ENCODE results near the gene CMTM8. TPM values are rescaled to one million over a fixed set of nuclear protein-coding genes. Genes with fewer than 3 reads are reported as not detected.
A peak's percentile ranks its signal among the peaks of the same experiment; 100 is the strongest.

Gene CMTM8
- total RNA-seq, 5 donors from 2014 or later (not counting 1 experiment from before 2014, with no cell fraction given): 5.2 to 12.2 (median 10.3) TPM

DNA sequence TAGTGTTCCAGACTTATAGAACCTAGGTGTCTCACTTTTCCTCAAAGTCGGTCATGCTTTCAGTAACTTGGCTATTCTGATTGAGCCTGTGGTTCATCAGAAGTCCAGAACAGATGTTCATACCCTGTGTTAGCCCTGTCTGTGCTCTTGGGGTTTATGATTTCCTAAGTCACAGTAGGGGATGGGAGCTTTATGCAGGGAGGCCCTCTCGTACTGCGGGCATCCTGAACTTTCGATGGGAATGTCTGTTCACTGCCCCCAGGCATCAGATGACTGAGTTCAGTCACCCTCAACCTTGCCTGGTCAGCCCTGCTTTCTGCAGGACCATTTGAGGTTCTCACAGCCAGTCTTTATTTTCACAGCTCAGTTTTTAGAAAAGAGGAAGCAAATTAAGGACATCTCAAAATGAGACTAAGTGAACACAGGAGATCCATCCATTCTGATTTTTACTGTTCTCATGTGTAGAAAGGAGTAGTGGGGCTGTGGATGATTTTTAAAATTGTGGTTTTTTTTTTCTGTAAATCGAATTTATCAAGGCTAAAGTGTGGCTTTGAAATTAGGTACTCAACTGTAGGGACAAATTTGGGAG is 71.3 kb downstream of the CMTM8 start:
- CTCF ChIA-PET: interaction anchor here in 1 of 2 donors (0.6 kb wide), 1 partner anchor 311 kb away, joined by 3 read pairs; no protein-coding TSS in a partner anchor
- Mint-ChIP-seq H3K4me1 (peaks cover 50 to 60% (median 58%) of the 10 kb centered on the region in 3 donors), H3K27ac (peak overlapping the region in 1 of 2 donors; percentile 11), H3K27me3 (no peaks in the 10 kb centered on the region), H3K4me3 (no peak overlapping the region), H3K9me3 (peaks cover 0 to 4% (median 0%) of the 10 kb centered on the region in 3 donors), H3K36me3 (peaks cover 4% of the 10 kb centered on the region)
- DNase-seq (no peak), ATAC-seq (replicated peaks in 1 of 4) (no peak)
- Histone ChIP-seq H3K36me3 (ENCODE audit: control insufficient read depth in 2 of 2, extremely low read depth in 1 of 2, insufficient read depth in 1 of 2, low read length in 1 of 2) (no peaks in the 10 kb centered on the region), H3K4me1 (ENCODE audit: control insufficient read depth in 1 of 2, extremely low read depth in 1 of 2, insufficient read depth in 2 of 2, low read length in 2 of 2) (peaks cover 3 to 22% of the 10 kb centered on the region in 2 experiments), H3K9me3 (no peaks in the 10 kb centered on the region), H3K27ac (ENCODE audit: low read length) (no peak overlapping the region), H3K27me3 (replicated peaks in 1 of 2; ENCODE audit: control insufficient read depth in 2 of 2, extremely low read depth in 1 of 2, insufficient read depth in 2 of 2, low read length in 1 of 2) (no peaks in the 10 kb centered on the region), H3K4me3 (ENCODE audit: control insufficient read depth in 1 of 2, extremely low read depth in 1 of 2, low read length in 1 of 2) (no peak overlapping the region)
- 84% methylated on average over 5 of the region's 5 CpGs for WGBS (ENCODE audit: insufficient coverage)
- POLR2A ChIA-PET: interaction anchor here in 1 of 2 donors (0.5 to 0.7 kb wide), 3 partner anchors 14 to 675 kb away, joined by 3 to 10 read pairs (median 3); no protein-coding TSS in a partner anchor

DNA sequence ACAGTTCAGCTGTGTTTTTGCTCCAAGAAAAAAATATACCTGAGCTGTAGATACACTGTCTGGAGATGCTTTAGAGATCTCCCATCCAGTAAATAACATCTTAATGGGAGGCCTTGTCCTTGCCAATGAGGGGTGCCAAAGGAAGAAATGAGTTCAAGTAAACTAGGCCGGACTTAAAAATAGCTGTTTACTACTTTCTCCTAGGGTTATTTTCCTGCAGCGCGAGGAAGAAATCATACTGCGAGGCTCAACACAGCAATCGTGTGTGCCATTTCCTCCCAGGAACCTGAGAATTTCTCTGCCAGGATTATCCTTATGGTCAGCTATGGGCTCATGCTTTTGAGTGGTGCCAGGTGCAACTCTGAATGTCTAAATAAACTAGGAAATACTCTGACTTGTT is 71.9 kb downstream of the CMTM8 start:
- Histone ChIP-seq H3K36me3 (ENCODE audit: control insufficient read depth in 2 of 2, extremely low read depth in 1 of 2, insufficient read depth in 1 of 2, low read length in 1 of 2) (no peaks in the 10 kb centered on the region), H3K4me3 (ENCODE audit: control insufficient read depth in 1 of 2, extremely low read depth in 1 of 2, low read length in 1 of 2) (no peak overlapping the region), H3K27ac (ENCODE audit: low read length) (no peak overlapping the region), H3K9me3 (no peaks in the 10 kb centered on the region), H3K4me1 (ENCODE audit: control insufficient read depth in 1 of 2, extremely low read depth in 1 of 2, insufficient read depth in 2 of 2, low read length in 2 of 2) (peaks cover 3 to 22% of the 10 kb centered on the region in 2 experiments), H3K27me3 (replicated peaks in 1 of 2; ENCODE audit: control insufficient read depth in 2 of 2, extremely low read depth in 1 of 2, insufficient read depth in 2 of 2, low read length in 1 of 2) (no peaks in the 10 kb centered on the region)
- no peak for ATAC-seq (replicated peaks in 1 of 4)
- H3K4me1 Mint-ChIP-seq: peaks cover 44 to 55% (median 52%) of the 10 kb centered on the region in 3 donors
- peaks cover 0 to 4% (median 0%) of the 10 kb centered on the region in 3 donors for H3K9me3 Mint-ChIP-seq
- DNase-seq: no peak
- H3K4me3 Mint-ChIP-seq: no peak overlapping the region
- WGBS (ENCODE audit: insufficient coverage): 100% methylated on average over 1 of the region's 5 CpGs
- CTCF ChIA-PET: interaction anchor here in 1 of 2 donors (0.6 kb wide), 1 partner anchor 311 kb away, joined by 3 read pairs; no protein-coding TSS in a partner anchor
- POLR2A ChIA-PET: interaction anchor here in 1 of 2 donors (0.5 to 0.7 kb wide), 2 partner anchors 13 to 675 kb away, joined by 3 read pairs; no protein-coding TSS in a partner anchor
- H3K27ac Mint-ChIP-seq: no peak overlapping the region
- H3K36me3 Mint-ChIP-seq: peaks cover 4% of the 10 kb centered on the region
- no peaks in the 10 kb centered on the region for H3K27me3 Mint-ChIP-seq

DNA sequence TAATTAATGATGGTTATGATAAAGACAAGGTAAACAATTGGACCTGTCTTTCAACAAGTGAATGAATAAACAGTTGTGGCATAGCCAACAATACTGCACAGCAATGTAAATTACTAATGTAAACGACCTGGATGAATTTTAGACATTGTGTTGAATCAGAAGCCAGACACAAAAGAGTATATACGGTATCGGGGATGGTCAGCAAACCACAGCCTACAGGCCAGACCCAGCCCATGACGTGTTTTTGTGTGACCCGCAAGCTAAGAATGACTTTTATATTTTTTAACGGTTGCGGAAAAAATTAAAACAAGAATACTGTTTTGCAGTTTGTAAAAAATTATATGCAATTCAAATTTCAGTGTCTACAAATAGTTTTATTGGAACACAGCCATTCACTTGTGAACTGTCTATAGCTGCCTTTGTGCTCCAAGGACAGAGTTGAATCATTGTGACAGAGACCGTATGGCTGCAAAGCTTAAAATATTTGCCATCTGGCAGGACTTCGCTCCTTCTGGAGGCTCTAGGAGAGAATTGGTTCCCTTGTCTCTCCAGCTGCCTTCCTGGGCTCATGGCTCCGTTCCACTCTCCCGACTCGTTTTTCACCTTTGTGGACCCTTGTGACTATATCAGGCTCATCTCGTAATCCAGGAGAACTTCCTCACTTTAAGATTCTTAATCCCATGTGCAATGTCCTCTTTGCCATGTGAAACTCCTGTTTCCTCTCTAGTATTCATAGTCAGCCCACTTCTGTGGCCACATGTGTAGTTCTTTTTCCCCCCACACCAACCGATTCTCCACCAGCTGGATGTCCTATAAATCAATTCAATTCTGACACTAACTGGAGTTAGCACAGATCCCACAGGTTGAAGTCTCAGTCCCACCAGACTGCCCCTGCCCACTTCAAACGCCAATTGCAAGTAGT is 72.7 kb downstream of the CMTM8 start:
- Mint-ChIP-seq H3K27ac (peak overlapping the region in 1 of 2 donors; percentile 56), H3K4me3 (no peak overlapping the region), H3K36me3 (peaks cover under 1% of the 10 kb centered on the region), H3K4me1 (peaks cover 38 to 48% (median 44%) of the 10 kb centered on the region in 3 donors), H3K27me3 (no peaks in the 10 kb centered on the region), H3K9me3 (peaks cover 0 to 4% (median 0%) of the 10 kb centered on the region in 3 donors)
- Histone ChIP-seq H3K9me3 (no peaks in the 10 kb centered on the region), H3K36me3 (ENCODE audit: control insufficient read depth in 2 of 2, extremely low read depth in 1 of 2, insufficient read depth in 1 of 2, low read length in 1 of 2) (no peaks in the 10 kb centered on the region), H3K27me3 (replicated peaks in 1 of 2; ENCODE audit: control insufficient read depth in 2 of 2, extremely low read depth in 1 of 2, insufficient read depth in 2 of 2, low read length in 1 of 2) (no peaks in the 10 kb centered on the region), H3K27ac (ENCODE audit: low read length) (no peak overlapping the region), H3K4me1 (ENCODE audit: control insufficient read depth in 1 of 2, extremely low read depth in 1 of 2, insufficient read depth in 2 of 2, low read length in 2 of 2) (peaks cover 3 to 22% of the 10 kb centered on the region in 2 experiments), H3K4me3 (ENCODE audit: control insufficient read depth in 1 of 2, extremely low read depth in 1 of 2, low read length in 1 of 2) (no peak overlapping the region)
- ATAC-seq (replicated peaks in 1 of 4): no peak
- POLR2A ChIA-PET: interaction anchor here (0.5 kb wide), 2 partner anchors 12 to 76 kb away, joined by 3 read pairs; no protein-coding TSS in a partner anchor
- CTCF ChIA-PET: interaction anchor here in 1 of 2 donors (1.9 kb wide), 1 partner anchor 16 kb away, joined by 5 read pairs; no protein-coding TSS in a partner anchor
- WGBS (ENCODE audit: insufficient coverage): 91% methylated on average over 10 of the region's 15 CpGs
- no peak for DNase-seq

DNA sequence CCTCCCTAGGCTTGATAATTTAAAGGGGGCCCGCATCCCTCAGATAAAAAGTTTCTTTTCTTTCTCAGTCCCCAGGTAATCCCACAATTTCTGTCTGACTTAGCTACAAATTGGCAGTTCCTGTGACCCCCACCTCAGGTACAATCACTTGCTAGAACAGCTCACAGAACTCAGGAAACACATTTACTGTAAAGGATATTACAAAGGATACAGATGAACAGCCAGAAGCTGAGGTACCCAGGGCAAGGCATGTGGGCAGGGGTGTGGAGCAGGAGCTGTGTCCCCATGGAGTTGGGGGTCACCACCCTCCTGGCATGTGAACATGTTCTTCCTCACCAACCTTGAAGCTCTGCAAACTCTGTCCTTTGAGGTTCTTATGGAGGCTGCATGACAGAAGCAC is 73.8 kb downstream of the CMTM8 start:
- Mint-ChIP-seq H3K27ac (no peak overlapping the region), H3K36me3 (no peaks in the 10 kb centered on the region), H3K27me3 (no peaks in the 10 kb centered on the region), H3K9me3 (no peaks in the 10 kb centered on the region), H3K4me3 (no peak overlapping the region), H3K4me1 (peaks cover 37 to 47% (median 40%) of the 10 kb centered on the region in 3 donors)
- Histone ChIP-seq H3K36me3 (ENCODE audit: control insufficient read depth in 2 of 2, extremely low read depth in 1 of 2, insufficient read depth in 1 of 2, low read length in 1 of 2) (no peaks in the 10 kb centered on the region), H3K27ac (ENCODE audit: low read length) (no peak overlapping the region), H3K4me1 (ENCODE audit: control insufficient read depth in 1 of 2, extremely low read depth in 1 of 2, insufficient read depth in 2 of 2, low read length in 2 of 2) (peaks cover 3 to 22% of the 10 kb centered on the region in 2 experiments), H3K4me3 (ENCODE audit: control insufficient read depth in 1 of 2, extremely low read depth in 1 of 2, low read length in 1 of 2) (no peak overlapping the region), H3K9me3 (no peaks in the 10 kb centered on the region), H3K27me3 (replicated peaks in 1 of 2; ENCODE audit: control insufficient read depth in 2 of 2, extremely low read depth in 1 of 2, insufficient read depth in 2 of 2, low read length in 1 of 2) (no peaks in the 10 kb centered on the region)
- POLR2A ChIA-PET: no interaction called here
- ATAC-seq (replicated peaks in 1 of 4): no peak
- DNase-seq: no peak
- CTCF ChIA-PET: interaction anchor here in 1 of 2 donors (1.9 kb wide), 1 partner anchor 17 kb away, joined by 5 read pairs; no protein-coding TSS in a partner anchor
- WGBS (ENCODE audit: insufficient coverage): 60% methylated on average over 1 of the region's 1 CpG

DNA sequence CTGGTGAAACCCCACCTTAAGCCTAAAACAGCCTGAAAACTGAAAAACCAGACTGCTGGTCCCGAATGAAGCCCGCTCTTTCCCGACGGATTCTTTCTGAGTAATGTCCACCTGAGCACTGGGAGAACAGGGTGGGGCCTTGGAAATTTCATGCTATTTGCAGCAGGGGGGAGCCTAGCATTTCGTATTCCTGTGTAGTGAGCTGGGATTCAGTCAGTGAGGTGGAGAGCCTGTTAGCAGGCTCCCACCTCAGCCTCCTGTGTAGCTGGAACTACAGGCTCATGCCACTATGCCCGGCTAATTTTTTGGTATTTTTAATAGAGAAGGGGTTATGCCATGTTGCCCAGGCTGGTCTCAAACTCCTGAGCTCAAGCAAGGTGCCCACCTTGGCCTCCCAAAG is 74.7 kb downstream of the CMTM8 start:
- Mint-ChIP-seq H3K27me3 (no peaks in the 10 kb centered on the region), H3K36me3 (no peaks in the 10 kb centered on the region), H3K4me3 (peak overlapping the region in 1 of 3 donors; percentile 41), H3K27ac (peak overlapping the region; percentile 95 to 97), H3K9me3 (no peaks in the 10 kb centered on the region), H3K4me1 (peaks cover 34 to 45% (median 37%) of the 10 kb centered on the region in 3 donors)
- POLR2A ChIA-PET: no interaction called here
- Histone ChIP-seq H3K36me3 (ENCODE audit: control insufficient read depth in 2 of 2, extremely low read depth in 1 of 2, insufficient read depth in 1 of 2, low read length in 1 of 2) (no peaks in the 10 kb centered on the region), H3K4me1 (ENCODE audit: control insufficient read depth in 1 of 2, extremely low read depth in 1 of 2, insufficient read depth in 2 of 2, low read length in 2 of 2) (peaks cover 3 to 22% of the 10 kb centered on the region in 2 experiments), H3K9me3 (no peaks in the 10 kb centered on the region), H3K27me3 (replicated peaks in 1 of 2; ENCODE audit: control insufficient read depth in 2 of 2, extremely low read depth in 1 of 2, insufficient read depth in 2 of 2, low read length in 1 of 2) (no peaks in the 10 kb centered on the region), H3K27ac (ENCODE audit: low read length) (no peak overlapping the region), H3K4me3 (ENCODE audit: control insufficient read depth in 1 of 2, extremely low read depth in 1 of 2, low read length in 1 of 2) (no peak overlapping the region)
- WGBS (ENCODE audit: insufficient coverage): 84% methylated on average over 6 of the region's 6 CpGs
- ATAC-seq (replicated peaks in 1 of 4) (peak in 1 of 4 experiments; percentile 4), DNase-seq (no peak)
- CTCF ChIA-PET: interaction anchor here (0.6 to 1.9 kb wide), 2 partner anchors 18 to 346 kb away, joined by 5 to 6 read pairs; no protein-coding TSS in a partner anchor
